Uterus (tissue), 4 donors: ENCODE measurements around the gene NPW. TPM values are rescaled to one million over a fixed set of nuclear protein-coding genes. Genes with fewer than 3 reads are reported as not detected.

Experiments
- DNase-seq, 2 donors: peaks; one replicate each; pipeline ENCODE4 v3.0.0-alpha.2; 2019 to 2020
- H3K27ac ChIP-seq, 2 donors: fragments of 200-600 bp; sonication (generic); 1 replicate in 1 of 2; 2 replicates in 1 of 2; pipeline ENCODE4 v1.5.1; 2016 to 2018
- H3K27me3 ChIP-seq, 2 donors: fragments of 200-600 bp; sonication (generic); one replicate each; pipeline ENCODE4 v1.5.1; 2018 to 2019; ENCODE audit warnings: control low read depth in 1 of 2
- H3K36me3 ChIP-seq, 2 donors: fragments of 200-600 bp; sonication (generic); one replicate each; pipeline ENCODE4 v1.5.1; 2019; ENCODE audit warnings: control low read depth in 1 of 2
- H3K4me1 ChIP-seq, 2 donors: fragments of 200-600 bp; sonication (generic); one replicate each; pipeline ENCODE4 v1.5.1; 2018 to 2019; ENCODE audit warnings: control low read depth in 1 of 2
- H3K4me3 ChIP-seq, 2 donors: fragments of 200-600 bp; sonication (generic); 1 replicate in 1 of 2; 2 replicates in 1 of 2; pipeline ENCODE4 v1.5.1; 2018 to 2019; ENCODE audit warnings: mild to moderate bottlenecking in 1 of 2
- H3K9me3 ChIP-seq, 2 donors: fragments of 200-600 bp; sonication (generic); one replicate each; pipeline ENCODE4 v1.5.1; 2019; ENCODE audit warnings: control low read depth in 1 of 2
- POLR2A ChIP-seq, 2 donors: fragments of 450-650 bp; IDR thresholded peaks; one replicate each; pipeline ENCODE4 v1.6.1; 2016; ENCODE audit warnings: antibody characterized with exemption in 2 of 2, mild to moderate bottlenecking in 1 of 2, moderate library complexity in 1 of 2
- intact Hi-C: fragments of 100-400 bp; cut with DNase I; formaldehyde crosslinking; loops from one replicate; pipeline ENCODE4 v1.15.1; 2023; ENCODE audit warnings: low total_unique reads
- total RNA-seq, 4 donors: library from RNA; depleted of rRNA in 3 of 4; stranded (reverse); fragments of >200 nt in 3 of 4; gene quantifications; one replicate each; pipeline versions ENCODE4 v1.1.0 to v1.2.4, GENCODE V29; 2014 to 2023
- TF ChIP-seq, protein P1 (sequence below), 4 experiments: fragments of 200-600 bp in 2 of 4; fragments of 450-650 bp in 2 of 4; sonication (generic) in 2 of 4; IDR thresholded peaks; one replicate each; pipeline ENCODE4 v1.5.1; 2016 to 2019; ENCODE audit warnings: antibody characterized with exemption in 4 of 4, mild to moderate bottlenecking in 2 of 4, moderate library complexity in 1 of 4
- donor health status: DM: yes; HTN: yes; CAD: no.

NPW gene
- total RNA-seq, 4 donors from 2014 or later = 1.5 TPM; not detected in 3

DNA sequence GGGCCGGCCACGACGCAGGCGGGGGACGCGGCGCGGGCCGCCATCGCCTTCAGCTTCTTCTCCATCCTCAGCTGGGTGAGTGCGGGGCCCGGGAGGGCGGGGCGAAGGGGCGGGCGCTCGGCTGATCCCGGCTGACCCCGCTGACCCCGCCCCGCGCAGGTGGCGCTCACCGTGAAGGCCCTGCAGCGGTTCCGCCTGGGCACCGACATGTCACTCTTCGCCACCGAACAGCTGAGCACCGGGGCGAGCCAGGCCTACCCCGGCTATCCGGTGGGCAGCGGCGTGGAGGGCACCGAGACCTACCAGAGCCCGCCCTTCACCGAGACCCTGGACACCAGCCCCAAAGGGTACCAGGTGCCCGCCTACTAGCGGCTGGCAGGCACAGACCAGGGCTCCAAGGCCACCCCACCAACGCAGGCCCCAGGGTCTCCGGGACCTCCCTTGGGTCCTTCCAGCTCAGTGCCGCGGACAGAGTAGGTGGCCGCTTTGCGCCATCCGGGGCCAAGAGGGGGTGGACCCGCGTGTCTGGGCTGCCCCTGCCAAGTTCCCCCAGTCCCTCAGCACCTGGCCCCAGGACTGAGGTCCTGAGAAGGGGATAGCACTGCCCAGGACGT lies 26.8 kb upstream of the NPW start:
- no peak for TF ChIP-seq POLR2A (IDR thresholded peaks at IDR 0.05)
- TF ChIP-seq, protein P1, sequence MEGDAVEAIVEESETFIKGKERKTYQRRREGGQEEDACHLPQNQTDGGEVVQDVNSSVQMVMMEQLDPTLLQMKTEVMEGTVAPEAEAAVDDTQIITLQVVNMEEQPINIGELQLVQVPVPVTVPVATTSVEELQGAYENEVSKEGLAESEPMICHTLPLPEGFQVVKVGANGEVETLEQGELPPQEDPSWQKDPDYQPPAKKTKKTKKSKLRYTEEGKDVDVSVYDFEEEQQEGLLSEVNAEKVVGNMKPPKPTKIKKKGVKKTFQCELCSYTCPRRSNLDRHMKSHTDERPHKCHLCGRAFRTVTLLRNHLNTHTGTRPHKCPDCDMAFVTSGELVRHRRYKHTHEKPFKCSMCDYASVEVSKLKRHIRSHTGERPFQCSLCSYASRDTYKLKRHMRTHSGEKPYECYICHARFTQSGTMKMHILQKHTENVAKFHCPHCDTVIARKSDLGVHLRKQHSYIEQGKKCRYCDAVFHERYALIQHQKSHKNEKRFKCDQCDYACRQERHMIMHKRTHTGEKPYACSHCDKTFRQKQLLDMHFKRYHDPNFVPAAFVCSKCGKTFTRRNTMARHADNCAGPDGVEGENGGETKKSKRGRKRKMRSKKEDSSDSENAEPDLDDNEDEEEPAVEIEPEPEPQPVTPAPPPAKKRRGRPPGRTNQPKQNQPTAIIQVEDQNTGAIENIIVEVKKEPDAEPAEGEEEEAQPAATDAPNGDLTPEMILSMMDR (IDR thresholded peaks at IDR 0.05) = no peak
- intact Hi-C loops = no loop called here
- DNase-seq = no peak
- peaks cover 0 to 16% of the 10 kb centered on the region in 2 donors for H3K4me1 ChIP-seq
- H3K27ac ChIP-seq = no peak overlapping the region
- peak overlapping the region in 1 of 2 donors; percentile 7 for H3K4me3 ChIP-seq
- H3K27me3 ChIP-seq = peaks cover 14 to 20% of the 10 kb centered on the region in 2 donors
- no peaks in the 10 kb centered on the region for H3K36me3 ChIP-seq
- no peaks in the 10 kb centered on the region for H3K9me3 ChIP-seq

DNA sequence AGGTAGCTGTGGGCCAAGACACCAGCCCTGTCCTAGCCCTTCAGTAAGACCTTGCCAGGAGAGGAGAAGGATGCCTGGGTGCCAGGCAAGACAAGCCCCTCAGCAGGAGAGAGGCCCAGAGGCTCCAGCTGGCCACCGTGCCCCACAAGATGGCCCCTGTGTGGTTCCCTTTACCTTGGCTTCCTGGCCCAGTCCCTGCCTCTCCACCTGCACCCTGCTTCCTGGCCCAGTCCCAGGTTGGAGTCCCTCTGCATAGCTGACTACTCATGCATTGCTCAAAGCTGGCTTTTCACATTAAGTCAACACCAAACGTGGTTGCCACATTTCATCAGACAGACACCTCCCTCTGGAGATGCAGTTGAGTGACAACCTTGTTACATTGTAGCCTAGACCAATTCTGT lies 25.9 kb upstream of the NPW start:
- no peak overlapping the region for H3K4me3 ChIP-seq
- H3K27me3 ChIP-seq = peaks cover 14 to 20% of the 10 kb centered on the region in 2 donors
- H3K36me3 ChIP-seq = no peaks in the 10 kb centered on the region
- no peak overlapping the region for H3K27ac ChIP-seq
- no peak for TF ChIP-seq POLR2A (IDR thresholded peaks at IDR 0.05)
- TF ChIP-seq, protein P1 (IDR thresholded peaks at IDR 0.05) = no peak
- DNase-seq = no peak
- intact Hi-C loops = no loop called here
- H3K9me3 ChIP-seq = no peaks in the 10 kb centered on the region
- H3K4me1 ChIP-seq = peaks cover 0 to 16% of the 10 kb centered on the region in 2 donors

DNA sequence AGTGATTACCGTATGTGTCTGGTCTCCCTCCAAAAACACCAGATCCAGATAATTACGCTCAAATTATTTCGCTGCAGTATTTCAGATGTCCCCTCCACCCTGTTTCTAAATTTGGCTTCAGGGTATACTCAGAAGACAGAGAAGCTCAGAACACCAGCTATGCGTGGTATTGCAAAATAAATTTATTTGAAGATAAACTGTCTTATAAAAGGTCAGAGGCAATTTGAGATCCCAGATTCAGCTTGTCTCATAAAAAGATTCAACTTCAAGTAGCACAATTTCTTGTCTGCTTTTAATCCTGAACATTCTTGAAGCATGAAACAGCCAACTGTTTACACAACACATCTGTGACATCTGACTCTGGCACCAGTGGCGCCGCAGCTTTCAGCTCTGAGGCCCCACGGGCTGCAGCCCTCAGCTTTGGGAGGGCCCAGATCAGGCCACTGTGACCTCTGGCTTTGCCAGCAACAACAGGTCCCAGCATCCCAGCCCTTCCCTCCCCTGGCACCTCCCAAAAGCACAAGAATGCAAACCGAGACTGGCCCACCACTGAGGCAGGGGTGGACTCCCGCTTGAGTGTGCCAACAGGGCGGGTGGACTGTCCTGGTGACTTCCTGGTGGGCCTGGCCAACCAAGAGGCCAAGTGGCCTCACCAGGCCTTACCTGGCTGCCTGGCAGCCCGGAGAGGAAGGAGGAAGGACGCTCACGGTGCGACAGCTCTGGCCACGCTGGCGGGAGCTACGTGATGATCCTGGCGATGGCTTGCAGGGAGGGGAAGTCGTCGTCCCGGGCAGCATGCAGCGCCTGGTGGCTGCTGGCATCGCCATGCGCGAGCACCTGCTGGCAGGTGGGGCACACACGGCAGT lies 21.9 kb upstream of the NPW start:
- intact Hi-C loops = no loop called here
- TF ChIP-seq POLR2A (IDR thresholded peaks at IDR 0.05) = no peak
- TF ChIP-seq, protein P1 (IDR thresholded peaks at IDR 0.05) = no peak
- DNase-seq = peak in 1 of 2 donors; percentile 50
- Histone ChIP-seq H3K27me3 (no peaks in the 10 kb centered on the region), H3K36me3 (no peaks in the 10 kb centered on the region), H3K4me1 (no peaks in the 10 kb centered on the region), H3K4me3 (no peak overlapping the region), H3K9me3 (no peaks in the 10 kb centered on the region), H3K27ac (no peak overlapping the region)

DNA sequence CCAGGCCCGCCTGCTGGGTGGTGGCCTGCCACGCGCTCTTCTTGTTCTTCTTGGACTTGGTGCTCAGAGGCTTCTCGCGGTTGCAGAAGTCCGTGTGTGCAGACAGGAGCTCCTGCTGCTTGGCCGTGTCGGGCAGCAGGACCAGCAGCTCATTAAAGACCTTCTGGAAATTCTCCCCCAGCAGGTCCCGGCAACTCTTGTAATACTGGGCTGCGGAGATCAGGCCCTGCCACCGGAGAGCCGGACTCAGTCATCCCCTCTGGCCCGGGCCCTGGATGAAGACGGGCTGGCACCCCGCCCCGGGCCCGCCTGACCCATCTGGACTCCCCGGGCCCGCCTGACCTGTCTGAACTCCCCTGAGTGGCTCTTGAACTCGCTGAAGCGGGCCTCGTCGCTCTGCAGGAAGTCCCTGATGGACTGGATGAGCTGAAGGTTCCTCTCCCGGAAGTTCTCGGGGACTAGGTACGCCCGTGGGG lies 21.2 kb upstream of the NPW start:
- intact Hi-C loops = no loop called here
- no peak for DNase-seq
- H3K9me3 ChIP-seq = no peaks in the 10 kb centered on the region
- no peaks in the 10 kb centered on the region for H3K4me1 ChIP-seq
- H3K4me3 ChIP-seq = no peak overlapping the region
- H3K36me3 ChIP-seq = no peaks in the 10 kb centered on the region
- TF ChIP-seq POLR2A (IDR thresholded peaks at IDR 0.05) = no peak
- TF ChIP-seq, protein P1 (IDR thresholded peaks at IDR 0.05) = no peak
- H3K27ac ChIP-seq = no peak overlapping the region
- no peaks in the 10 kb centered on the region for H3K27me3 ChIP-seq
